ENCODE measurements around the gene OOSP1. TPM values are rescaled to one million over a fixed set of nuclear protein-coding genes. Genes with fewer than 3 reads are reported as not detected.

OOSP1 gene
- total RNA-seq, 3 donors from 2014 or later (not counting 1 experiment from before 2014, with no cell fraction given), result 0.48 TPM; not detected in 2

GRCh38 chr11:60005360-60005759 is 67.1 kb downstream of the OOSP1 start:
- no peaks in the 10 kb centered on the region for H3K9me3 ChIP-seq (ENCODE audit: control insufficient read depth, insufficient read depth, low read length)
- intact Hi-C loops (cut with micrococcal nuclease), result no loop called here
- no peaks in the 10 kb centered on the region for H3K36me3 Mint-ChIP-seq
- TF ChIP-seq, protein P1, sequence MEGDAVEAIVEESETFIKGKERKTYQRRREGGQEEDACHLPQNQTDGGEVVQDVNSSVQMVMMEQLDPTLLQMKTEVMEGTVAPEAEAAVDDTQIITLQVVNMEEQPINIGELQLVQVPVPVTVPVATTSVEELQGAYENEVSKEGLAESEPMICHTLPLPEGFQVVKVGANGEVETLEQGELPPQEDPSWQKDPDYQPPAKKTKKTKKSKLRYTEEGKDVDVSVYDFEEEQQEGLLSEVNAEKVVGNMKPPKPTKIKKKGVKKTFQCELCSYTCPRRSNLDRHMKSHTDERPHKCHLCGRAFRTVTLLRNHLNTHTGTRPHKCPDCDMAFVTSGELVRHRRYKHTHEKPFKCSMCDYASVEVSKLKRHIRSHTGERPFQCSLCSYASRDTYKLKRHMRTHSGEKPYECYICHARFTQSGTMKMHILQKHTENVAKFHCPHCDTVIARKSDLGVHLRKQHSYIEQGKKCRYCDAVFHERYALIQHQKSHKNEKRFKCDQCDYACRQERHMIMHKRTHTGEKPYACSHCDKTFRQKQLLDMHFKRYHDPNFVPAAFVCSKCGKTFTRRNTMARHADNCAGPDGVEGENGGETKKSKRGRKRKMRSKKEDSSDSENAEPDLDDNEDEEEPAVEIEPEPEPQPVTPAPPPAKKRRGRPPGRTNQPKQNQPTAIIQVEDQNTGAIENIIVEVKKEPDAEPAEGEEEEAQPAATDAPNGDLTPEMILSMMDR (IDR thresholded peaks at IDR 0.05), result no peak
- no peak overlapping the region for H3K4me3 ChIP-seq (ENCODE audit: low read length)
- H3K27ac Mint-ChIP-seq, result no peak overlapping the region
- DNase-seq, result no peak
- H3K36me3 ChIP-seq (ENCODE audit: control insufficient read depth, insufficient read depth, low read length), result no peaks in the 10 kb centered on the region
- H3K4me1 Mint-ChIP-seq, result no peaks in the 10 kb centered on the region
- WGBS (ENCODE audit: insufficient coverage), result 100% methylated on average over 1 of the region's 1 CpG
- H3K4me1 ChIP-seq (ENCODE audit: control insufficient read depth, insufficient read depth, low read length), result no peaks in the 10 kb centered on the region
- peaks cover 7 to 12% of the 10 kb centered on the region in 2 donors for H3K27me3 Mint-ChIP-seq (ENCODE audit: low read depth in 2 of 2)
- H3K9me3 Mint-ChIP-seq, result peaks cover 0 to 4% of the 10 kb centered on the region in 2 donors
- ATAC-seq, result no peak
- no peaks in the 10 kb centered on the region for H3K27me3 ChIP-seq (ENCODE audit: control insufficient read depth, insufficient read depth, low read length)
- no peak overlapping the region for H3K4me3 Mint-ChIP-seq
- no peak overlapping the region for H3K27ac ChIP-seq (ENCODE audit: low read length)

Other genes with a start within 250 kb of the OOSP1 start
- not detected for gene OR10V1, start 224.6 kb upstream of the OOSP1 start, total RNA-seq
- 10 to 100 TPM in 2 of 3 donors, 1 to 10 TPM in 1; 6.8 to 19.1 (median 17.0) TPM for gene STX3, start 183.1 kb upstream of the OOSP1 start, total RNA-seq
- gene MRPL16, start 127.7 kb upstream of the OOSP1 start, total RNA-seq, result 10 to 100 TPM; 34.9 to 38.0 (median 37.5) TPM
- gene CBLIF, start 92.9 kb upstream of the OOSP1 start, total RNA-seq, result not detected
- 10 to 100 TPM in 1 of 3 donors, under 1 TPM in 1, not detected in 1; 0.50 to 30.8 TPM for gene TCN1, start 71.9 kb upstream of the OOSP1 start, total RNA-seq
- not detected for gene OOSP3, start 59.6 kb upstream of the OOSP1 start, total RNA-seq
- gene OOSP4A, start 25.6 kb downstream of the OOSP1 start, total RNA-seq, result not detected
- not detected for gene OOSP4B, start 78.7 kb downstream of the OOSP1 start, total RNA-seq
- not detected for gene OOSP2, start 102.0 kb downstream of the OOSP1 start, total RNA-seq
- 10 to 100 TPM in 1 of 3 donors, 1 to 10 TPM in 1, not detected in 1; 1.4 to 62.9 TPM for gene MS4A3, start 118.2 kb downstream of the OOSP1 start, total RNA-seq
- gene MS4A2, start 150.2 kb downstream of the OOSP1 start, total RNA-seq, result 10 to 100 TPM in 1 of 3 donors, 1 to 10 TPM in 1, not detected in 1; 4.1 to 40.3 TPM
- 10 to 100 TPM in 2 of 3 donors, 1 to 10 TPM in 1; 1.8 to 27.2 (median 11.8) TPM for gene MS4A6A, start 244.7 kb downstream of the OOSP1 start, total RNA-seq

Measured in natural killer cell (primary cell).